Kidney capillary endothelial cell (primary cell): ENCODE data around the gene PLXNB2.
A peak's percentile ranks its signal among the peaks of the same experiment; 100 is the strongest.
"Not testable (repeated sequence)": the region's sequence is repeated elsewhere in the genome, so short reads cannot be mapped to it uniquely, and the experiment has no call there.

ENCODE experiments used
- DNase-seq: peaks from one replicate; pipeline ENCODE4 v3.0.0-alpha.2; 2018; ENCODE audit warnings: low spot score

Gene PLXNB2

GRCh38 chr22:50326956-50327710 lies 19.7 kb upstream of the PLXNB2 start, which contains the start of gene DENND6B:
TSS of gene DENND6B (minus strand) at chr22:50327012. CDS start at chr22:50326988, 24 bp downstream.
- peak; percentile 82 for DNase-seq

DNA sequence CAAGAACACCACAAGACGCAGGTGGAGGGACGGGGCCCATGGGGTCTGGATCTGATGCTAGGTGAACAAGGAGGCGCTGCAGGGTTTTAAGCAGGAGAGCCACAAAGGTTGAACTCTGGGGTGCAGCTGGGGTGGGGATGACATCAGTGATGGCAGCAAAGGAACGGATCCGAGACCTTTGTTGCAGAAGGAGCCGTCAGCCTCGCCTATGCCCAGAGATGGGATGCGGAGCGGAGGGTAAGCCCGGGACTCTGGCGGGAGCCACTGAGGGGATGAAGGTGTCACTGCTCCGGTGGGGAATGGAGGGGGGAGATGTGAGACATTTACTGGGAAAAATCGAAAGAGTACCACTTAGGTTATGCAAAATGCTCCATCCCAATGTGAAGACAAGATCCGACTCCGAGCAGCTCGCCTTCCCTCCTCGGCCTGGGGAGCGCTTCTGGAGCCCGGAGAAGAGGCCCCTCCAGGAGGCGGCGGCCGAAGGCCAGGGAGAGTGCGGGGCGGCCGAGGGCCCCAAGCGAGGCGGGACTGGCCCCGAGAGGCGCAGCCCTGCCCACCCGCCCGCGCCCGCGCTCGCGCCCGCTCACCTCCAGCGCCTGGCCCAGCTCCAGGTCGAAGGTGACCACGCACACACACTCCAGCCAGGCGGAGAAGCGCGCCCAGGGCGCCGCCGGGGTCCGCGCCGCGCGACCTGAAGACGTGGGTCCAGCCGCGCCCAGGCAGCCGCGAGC lies 18.9 kb upstream of the PLXNB2 start:
- no peak for DNase-seq

DNA sequence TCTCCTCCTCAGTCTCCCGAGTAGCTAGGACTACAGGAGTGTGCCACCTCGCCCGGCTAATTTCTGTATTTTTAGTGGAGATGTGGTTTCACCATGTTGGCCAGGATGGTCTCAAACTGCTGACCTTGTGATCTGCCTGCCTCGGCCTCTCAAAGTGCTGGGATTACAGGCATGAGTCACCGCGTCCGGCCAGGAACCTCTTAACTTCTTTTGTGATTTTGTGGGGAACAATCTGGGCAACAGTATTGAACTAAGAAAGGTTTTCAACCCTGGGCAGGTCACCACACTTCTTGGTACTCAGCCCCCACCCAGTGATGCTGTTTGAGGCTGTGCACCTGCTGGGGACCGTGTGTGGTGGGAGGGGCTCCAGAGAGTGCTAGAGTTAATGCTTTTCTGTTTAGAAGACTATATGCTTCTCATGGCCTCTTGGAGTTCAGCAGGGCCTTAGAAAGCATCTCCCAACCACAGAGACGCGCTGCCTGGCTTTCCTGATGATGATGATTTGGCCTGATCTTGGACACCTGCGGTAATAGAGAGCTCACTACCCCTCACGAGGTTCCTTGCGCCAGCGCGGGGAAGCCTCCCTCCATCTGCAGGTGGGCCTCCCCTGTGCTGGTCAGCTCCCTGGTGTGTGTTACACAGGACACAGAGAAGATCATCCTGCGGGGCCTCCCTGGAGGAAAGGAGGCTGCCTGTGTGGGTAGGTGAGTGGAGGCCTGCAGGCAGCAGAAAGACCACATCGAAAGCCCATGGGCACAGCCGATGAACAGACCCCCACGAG lies 18.2 kb upstream of the PLXNB2 start:
- DNase-seq: no peak

DNA sequence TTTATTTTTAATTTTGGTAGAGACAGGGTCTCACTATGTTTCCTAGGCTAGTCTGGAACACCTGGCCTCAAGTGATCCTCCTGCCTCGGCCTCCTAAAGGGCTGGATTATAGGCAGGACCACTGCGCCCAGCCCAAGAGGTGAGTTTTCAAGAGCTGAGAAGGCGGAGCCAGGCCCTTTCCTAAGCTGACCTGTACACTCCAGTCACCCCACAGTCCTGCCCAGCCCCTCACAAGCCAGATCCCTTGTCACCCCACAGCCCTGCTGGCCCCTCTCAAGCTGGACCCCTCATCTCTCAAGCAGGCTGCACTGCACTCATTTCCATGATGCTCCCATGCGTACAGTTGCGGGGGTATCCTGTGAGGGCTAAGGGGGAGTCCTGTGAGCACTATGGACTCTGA lies 16.5 kb upstream of the PLXNB2 start:
- no peak for DNase-seq

GRCh38 chr22:50322382-50323104 lies 15.1 kb upstream of the PLXNB2 start:
- not testable (repeated sequence) for DNase-seq

- DNase-seq: no peak
These were observed 13.4 kb upstream of the PLXNB2 start for GRCh38 chr22:50320671-50321325.

DNA sequence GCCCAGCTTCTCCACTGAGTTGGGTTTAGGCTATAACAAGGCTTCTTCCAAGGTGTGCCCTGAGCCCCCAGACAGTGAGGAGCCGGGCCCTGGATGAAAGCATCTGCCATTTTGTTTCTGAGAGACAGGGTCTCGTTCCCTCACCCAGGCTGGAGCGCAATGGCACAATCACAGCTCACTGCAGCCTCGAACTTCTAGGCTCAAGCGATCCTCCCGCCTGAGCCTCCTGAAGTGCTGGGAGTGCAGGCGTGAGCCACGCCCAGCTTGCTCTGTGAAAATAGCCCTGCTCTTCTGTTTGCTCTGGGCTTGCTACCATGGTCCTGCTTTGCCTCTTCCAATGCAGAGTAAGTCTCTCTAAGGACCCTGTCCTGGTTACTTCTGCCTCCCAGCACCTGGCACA lies 12.7 kb upstream of the PLXNB2 start:
- no peak for DNase-seq

DNA sequence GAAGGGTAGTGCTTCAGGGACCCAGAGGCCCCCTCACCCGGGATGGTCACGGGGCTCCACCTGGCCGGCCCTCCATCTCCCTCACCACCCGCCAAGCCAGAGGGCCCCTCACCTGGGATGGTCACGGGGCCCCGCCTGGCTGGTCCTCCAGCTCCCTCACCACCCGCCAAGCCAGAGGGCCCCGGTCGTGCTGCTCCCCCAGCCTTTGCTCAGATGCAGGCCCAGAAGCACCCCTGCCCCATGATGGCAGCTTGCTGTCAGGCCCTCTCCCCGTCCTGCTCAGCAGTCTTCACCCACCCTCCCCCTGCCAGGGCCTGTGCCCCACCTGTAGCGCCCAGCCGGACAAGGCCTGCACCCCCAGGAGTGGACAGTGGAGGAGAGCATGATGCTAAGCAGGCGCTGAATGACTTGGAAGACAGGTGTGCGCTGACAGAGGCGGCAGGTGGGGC lies 12.1 kb upstream of the PLXNB2 start:
- DNase-seq: no peak

DNA sequence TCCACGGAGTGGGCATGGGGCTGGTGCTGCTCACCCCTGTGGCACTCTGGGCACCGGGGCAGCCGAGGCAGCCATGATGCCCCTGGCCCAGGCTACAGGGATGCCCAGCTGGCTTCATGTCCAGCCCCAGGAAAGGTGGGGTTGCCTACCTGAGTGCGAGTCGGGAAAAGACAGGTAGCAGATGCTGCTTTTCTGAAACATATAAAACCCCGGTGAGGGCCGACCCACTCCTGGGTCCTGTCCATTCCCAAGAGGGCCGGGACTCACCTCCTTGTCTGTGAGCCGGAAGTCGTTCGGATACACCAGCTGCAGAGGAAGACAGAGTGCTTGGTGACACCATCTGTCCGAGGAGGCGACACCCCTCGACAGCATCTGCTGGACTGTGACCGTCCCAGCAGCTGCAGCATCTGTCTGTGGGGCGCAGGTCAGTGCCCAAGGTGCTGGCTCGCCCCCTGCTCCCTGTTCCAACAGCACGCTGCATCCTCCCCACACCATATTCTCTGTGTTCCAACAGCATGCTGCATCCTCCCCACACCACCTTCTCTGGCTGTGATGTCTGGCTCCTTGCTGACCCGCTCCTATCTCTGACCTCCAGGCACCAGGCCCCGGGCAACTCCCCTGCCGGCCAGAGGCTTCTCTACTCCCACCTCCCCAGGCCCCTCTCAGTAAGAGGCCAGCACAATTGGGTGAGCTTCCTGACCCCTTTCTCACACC lies 11.4 kb upstream of the PLXNB2 start:
- DNase-seq: no peak

- DNase-seq: no peak
These were observed 10.9 kb upstream of the PLXNB2 start for GRCh38 chr22:50318356-50318697.

DNA sequence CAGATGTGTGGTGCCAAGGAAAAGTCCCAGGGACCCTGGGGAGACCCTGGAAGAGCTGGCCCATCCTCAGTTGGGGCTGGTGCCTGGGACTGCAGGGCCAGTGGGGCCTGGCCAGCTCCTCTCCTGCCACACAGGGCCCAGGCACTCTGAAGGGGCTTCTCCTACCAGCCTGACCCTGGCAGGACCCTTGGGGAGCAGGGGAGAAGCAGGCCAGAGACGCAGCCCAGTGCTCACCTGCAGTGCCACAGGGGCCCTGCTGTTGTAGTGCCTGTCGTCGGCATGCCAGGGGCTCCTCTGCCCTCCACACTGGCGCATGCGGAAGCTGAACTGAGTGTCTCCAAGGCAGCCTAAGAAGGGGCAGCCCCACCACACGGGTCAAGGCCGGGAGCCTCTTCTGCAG lies 10.2 kb upstream of the PLXNB2 start:
- no peak for DNase-seq

GRCh38 chr22:50317178-50317577 lies 9.7 kb upstream of the PLXNB2 start:
- no peak for DNase-seq

- no peak for DNase-seq
These were observed 8.9 kb upstream of the PLXNB2 start for GRCh38 chr22:50316114-50317065.

GRCh38 chr22:50315289-50316113 lies 8.1 kb upstream of the PLXNB2 start:
- no peak for DNase-seq

GRCh38 chr22:50314455-50315288 lies 7.2 kb upstream of the PLXNB2 start:
- DNase-seq: peak; percentile 80

GRCh38 chr22:50314081-50314454 lies 6.6 kb upstream of the PLXNB2 start:
- no peak for DNase-seq

GRCh38 chr22:50313600-50313999 lies 6.2 kb upstream of the PLXNB2 start:
- DNase-seq: no peak

- DNase-seq: no peak
These were observed 5.6 kb upstream of the PLXNB2 start for GRCh38 chr22:50313021-50313420.
